GM12873 (cell line): ENCODE measurements around the gene WHAMM.

Experiments used
- TF ChIP-seq, protein P1 (sequence below): IDR thresholded peaks from 2 replicates; pipeline ENCODE4 v1.5.1; 2012; ENCODE audit warnings: low read depth, mild to moderate bottlenecking, moderate library complexity, low read length, control low read depth; ENCODE audit not compliant: insufficient read depth; ENCODE audit errors: missing control alignments

The WHAMM gene

DNA sequence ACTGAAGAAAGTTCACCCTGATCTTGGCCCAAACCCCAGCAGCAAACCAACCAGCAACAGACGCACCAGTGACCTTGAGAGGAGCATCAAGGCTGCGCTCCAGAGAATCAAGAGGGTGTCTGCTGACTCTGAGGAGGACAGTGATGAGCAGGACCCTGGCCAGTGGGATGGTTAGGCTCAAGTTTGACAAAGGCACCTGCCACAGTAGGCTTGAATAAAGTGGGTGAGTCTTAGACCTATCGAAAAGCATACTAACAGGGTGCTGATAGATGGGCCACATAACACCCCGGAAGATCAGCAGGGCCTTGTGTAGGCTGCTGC, 23.9 kb downstream of the WHAMM start:
- TF ChIP-seq, protein P1, sequence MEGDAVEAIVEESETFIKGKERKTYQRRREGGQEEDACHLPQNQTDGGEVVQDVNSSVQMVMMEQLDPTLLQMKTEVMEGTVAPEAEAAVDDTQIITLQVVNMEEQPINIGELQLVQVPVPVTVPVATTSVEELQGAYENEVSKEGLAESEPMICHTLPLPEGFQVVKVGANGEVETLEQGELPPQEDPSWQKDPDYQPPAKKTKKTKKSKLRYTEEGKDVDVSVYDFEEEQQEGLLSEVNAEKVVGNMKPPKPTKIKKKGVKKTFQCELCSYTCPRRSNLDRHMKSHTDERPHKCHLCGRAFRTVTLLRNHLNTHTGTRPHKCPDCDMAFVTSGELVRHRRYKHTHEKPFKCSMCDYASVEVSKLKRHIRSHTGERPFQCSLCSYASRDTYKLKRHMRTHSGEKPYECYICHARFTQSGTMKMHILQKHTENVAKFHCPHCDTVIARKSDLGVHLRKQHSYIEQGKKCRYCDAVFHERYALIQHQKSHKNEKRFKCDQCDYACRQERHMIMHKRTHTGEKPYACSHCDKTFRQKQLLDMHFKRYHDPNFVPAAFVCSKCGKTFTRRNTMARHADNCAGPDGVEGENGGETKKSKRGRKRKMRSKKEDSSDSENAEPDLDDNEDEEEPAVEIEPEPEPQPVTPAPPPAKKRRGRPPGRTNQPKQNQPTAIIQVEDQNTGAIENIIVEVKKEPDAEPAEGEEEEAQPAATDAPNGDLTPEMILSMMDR = no peak

DNA sequence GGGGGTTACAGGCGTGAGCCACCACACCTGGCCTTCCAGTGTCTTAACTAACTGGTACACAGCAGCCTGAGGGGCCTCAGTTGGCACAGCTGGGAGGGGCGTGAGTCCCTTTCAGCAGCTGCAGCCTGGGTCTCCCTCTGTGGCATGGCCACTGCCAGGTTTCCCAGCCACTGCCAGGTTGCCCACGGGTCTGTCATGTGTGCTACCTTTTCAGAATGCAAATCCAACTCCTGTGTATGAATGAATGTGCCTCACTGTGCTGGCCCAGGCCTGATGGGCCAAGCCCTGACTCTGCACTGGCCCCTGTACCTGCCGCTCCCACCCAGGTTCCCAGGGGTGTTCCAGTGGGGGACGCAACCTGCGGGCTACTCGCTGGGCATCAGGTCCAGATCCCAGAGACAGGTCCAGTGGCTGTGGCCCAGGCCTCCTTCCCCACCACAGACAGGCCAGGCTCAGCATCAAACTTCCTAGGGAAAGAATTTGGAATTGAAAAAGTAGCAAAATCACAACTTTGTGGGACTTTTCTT, 26.0 kb downstream of the WHAMM start:
- TF ChIP-seq, protein P1 = no peak

DNA sequence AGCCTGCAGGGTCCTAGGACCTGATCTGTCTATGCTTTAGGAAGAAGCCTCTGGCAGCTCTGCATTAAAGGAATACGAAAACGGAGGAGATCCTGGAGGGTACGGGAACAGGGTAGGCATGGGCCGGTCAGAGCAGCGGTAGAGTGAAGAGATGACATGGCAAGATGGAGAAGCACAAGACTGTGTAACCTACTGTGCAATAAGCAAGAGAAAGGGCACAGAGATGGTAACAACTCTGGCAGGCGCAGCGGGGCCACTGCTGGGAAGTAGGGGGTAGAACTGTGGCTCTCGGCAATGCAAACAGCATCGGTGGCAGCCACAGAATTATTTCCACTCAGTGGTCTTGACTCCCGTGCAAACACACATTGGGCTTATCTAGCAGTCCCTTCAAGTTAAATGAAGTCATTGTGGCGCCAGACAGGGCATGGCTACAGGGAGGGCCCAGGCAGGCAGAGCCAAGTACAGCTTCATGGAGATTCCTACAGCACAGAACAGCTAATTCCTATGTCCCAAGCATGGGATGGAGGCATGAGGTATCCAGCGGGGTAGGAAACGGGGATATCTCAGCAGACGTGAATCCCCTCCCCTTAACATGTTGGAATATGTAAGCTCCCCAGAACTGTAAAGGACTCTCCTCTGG, 28.8 kb downstream of the WHAMM start:
- TF ChIP-seq, protein P1 = no peak

DNA sequence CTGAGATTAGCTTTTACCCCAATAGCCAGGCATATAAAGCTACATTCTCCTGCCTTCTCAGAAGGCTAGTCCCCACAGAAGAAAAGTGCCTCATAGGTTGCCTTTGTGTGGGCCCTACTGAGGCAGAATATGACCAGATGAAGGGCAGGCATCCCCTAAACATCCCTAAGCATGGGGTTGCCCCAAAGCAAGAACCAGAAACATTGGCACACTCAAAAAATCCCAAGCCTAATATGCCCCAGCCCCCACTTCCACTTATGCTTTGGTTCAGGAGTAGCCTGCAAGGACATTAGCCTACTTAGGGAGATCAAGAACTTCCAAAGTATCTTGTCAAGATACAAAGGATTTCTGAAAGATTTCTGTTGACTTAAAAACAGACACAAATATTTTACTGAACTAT, 29.7 kb downstream of the WHAMM start:
- TF ChIP-seq, protein P1 = no peak

DNA sequence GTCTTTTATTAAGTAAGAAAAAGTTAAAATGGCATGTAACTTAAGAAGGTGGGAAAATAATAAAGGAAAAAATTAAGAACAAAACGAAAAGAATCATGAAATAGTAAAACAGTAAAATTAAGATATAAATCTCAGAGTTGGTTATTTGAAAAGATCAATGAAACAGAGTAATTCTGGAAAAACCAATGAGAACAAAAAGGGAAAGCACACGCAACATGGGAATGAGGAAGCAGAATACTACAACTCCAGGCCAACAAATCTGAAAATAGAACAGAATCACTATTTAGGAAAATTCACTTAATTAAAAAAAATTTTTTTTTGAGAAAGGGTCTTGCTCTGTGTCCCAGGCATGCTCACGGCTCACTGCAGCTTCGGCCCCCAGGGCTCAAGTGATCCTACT, 30.7 kb downstream of the WHAMM start:
- TF ChIP-seq, protein P1 = no peak

DNA sequence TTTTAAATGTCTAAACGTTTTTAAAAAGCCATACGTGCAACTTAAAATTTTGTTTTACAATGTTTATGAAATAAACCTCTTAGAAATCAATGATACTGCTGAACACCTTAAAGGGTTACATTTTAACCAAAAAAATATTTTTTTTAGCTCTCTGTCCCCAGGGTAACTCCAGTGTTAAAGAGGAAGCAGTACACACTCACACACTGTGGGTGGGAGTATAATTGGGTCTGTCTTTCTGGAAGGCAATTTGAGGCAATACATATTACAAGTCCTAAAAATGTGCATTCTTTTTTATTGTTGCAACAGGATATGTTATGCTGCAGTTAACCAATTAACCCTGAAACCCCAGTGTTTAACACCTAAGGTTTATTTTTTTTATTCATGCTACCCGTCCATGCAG, 34.1 kb downstream of the WHAMM start:
- TF ChIP-seq, protein P1 = no peak

DNA sequence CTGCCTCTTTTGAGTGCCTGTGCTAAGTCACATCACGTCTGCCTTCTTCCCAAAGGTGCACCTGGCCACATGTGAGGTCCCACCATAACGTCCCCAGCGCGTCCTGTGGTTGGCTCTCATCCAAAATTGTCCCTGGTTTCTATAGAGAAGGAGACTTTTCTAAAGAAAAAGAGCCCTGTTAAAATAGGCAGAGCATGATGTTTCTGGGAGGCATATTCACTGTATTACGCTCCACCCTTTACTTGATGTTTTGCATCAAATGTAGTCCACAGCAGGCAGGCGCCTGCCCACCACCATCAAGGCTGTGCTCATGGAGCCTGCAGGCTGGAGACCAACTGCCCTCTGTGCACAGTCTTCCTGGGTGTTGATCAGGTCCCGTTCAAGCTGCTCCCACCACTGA, 36.3 kb downstream of the WHAMM start:
- TF ChIP-seq, protein P1 = no peak

DNA sequence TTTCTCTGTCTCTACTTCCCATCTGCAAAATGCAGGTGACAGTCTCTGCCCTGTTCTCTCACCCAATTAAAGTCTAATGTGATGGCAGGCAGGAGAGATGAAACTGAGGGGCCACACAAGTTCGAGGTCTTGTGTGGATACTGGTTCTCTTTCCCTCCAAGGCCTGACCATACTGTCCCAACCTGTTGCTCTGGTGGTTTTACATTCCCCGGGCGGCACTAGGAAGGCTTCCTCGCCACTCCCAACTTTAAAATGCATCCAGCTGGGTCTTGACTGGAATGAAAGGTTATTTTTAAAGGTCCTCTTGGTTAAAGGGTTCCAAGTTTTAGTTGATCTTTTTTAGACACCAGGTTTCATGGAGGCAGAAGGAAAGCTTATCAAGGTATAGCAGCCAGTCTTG, 37.2 kb downstream of the WHAMM start:
- TF ChIP-seq, protein P1 = no peak
